GM10248 (cell line): ENCODE data around the gene IGLL5.

Experiments
- CTCF ChIA-PET: fragments of 300-600 bp; sonication (Branson Sonifier 250); formaldehyde crosslinking; extraction: SDS; loops from one replicate; lab custom pipeline; 2021; ENCODE audit warnings: antibody characterized with exemption; lab: Yijun Ruan, JAX
- POLR2A ChIA-PET: fragments of 350-650 bp; sonication (Branson Sonifier 250); formaldehyde crosslinking; extraction: SDS; loops from one replicate; lab custom pipeline; 2020; ENCODE audit warnings: antibody characterized with exemption; lab: Yijun Ruan, JAX
- DNase-seq: peaks from one replicate; pipeline ENCODE4 v3.0.0; 2012; ENCODE audit errors: extremely low spot score
- CTCF ChIP-seq: IDR thresholded peaks from 2 replicates; pipeline ENCODE4 v1.5.1; 2012; ENCODE audit warnings: mild to moderate bottlenecking, low read depth; ENCODE audit errors: extremely low read depth, missing control alignments, control extremely low read depth

The IGLL5 gene

DNA sequence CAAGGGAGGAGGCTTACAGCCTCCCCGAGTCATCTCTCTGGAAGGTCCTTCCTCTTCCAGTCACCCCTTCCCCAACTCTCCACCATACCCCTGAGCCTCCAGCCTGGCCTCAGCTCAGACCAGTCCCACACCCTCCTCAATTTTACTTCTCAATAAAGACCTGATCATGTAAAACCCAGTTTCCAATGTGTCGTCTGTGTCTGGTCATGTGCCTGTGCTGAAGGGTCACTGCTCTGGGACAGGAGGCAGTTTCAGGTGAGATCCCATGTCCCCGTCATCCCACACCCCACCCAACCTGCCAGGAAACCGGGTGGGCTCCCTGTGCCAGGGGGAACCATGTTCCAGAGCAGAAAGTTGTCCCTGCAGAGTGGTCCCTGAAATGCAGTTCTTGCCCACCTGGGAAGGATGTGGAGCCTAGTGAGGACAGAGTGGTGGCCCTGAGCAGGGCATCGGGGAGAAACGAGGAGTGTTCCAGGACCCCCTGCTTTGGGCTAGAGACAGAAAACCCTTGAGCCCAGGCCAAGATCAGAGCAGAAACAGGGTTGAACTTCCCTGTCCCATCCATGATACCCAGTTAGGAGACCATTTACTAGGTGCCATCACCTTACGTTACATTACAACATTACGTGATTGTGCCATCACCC, 19.4 kb downstream of the IGLL5 start:
- ChIA-PET CTCF (interaction anchor here (1.0 kb wide), 1 partner anchor 120 kb away, joined by 3 read pairs; no protein-coding TSS in a partner anchor), POLR2A (no interaction called here)
- no peak for DNase-seq
- TF ChIP-seq CTCF = no peak

- TF ChIP-seq CTCF = no peak
- CTCF ChIA-PET = interaction anchor here (1.0 kb wide), 1 partner anchor 121 kb away, joined by 3 read pairs; no protein-coding TSS in a partner anchor
- no peak for DNase-seq
- POLR2A ChIA-PET = no interaction called here
These were observed 20.2 kb downstream of the IGLL5 start for GRCh38 chr22:22907551-22908494.

GRCh38 chr22:22908495-22908861, 20.9 kb downstream of the IGLL5 start:
- DNase-seq = no peak
- ChIA-PET CTCF (no interaction called here), POLR2A (no interaction called here)
- no peak for TF ChIP-seq CTCF

GRCh38 chr22:22908941-22909604, 21.5 kb downstream of the IGLL5 start:
- ChIA-PET POLR2A (no interaction called here), CTCF (interaction anchor here (0.7 kb wide), 1 partner anchor 25 kb away, joined by 4 read pairs; no protein-coding TSS in a partner anchor)
- no peak for DNase-seq
- TF ChIP-seq CTCF = no peak

- TF ChIP-seq CTCF = no peak
- DNase-seq = no peak
- ChIA-PET POLR2A (no interaction called here), CTCF (interaction anchor here (0.7 to 2.8 kb wide), 6 partner anchors 12 to 121 kb away, joined by 3 to 8 read pairs (median 4); no protein-coding TSS in a partner anchor)
These were observed 22.1 kb downstream of the IGLL5 start for GRCh38 chr22:22909605-22910271.
